SK-N-SH treated with all-trans-retinoic acid at 6 μM for 48 hours (cell line): ENCODE data around the gene GPBAR1.

Experiments
- ATAC-seq: fragments of 200-7000 bp; cut with Tn5 transposase; 3 replicates; pipeline ENCODE4 v1.9.1; 2020; ENCODE audit warnings: mild to moderate bottlenecking, moderate library complexity
- ARNTL ChIP-seq: fragments of 450-650 bp; formaldehyde crosslinking; IDR thresholded peaks from 2 replicates; pipeline ENCODE4 v1.5.0; 2020; ENCODE audit warnings: low read depth, mild to moderate bottlenecking, moderate library complexity, borderline replicate concordance
- BACH2 ChIP-seq: fragments of 250-450 bp; sonication (Bioruptor Pico); IDR thresholded peaks from 2 replicates; pipeline ENCODE4 v1.9.0; 2021; ENCODE audit warnings: mild to moderate bottlenecking, borderline replicate concordance
- CREB5 ChIP-seq: fragments of 250-450 bp; sonication (Bioruptor Pico); IDR thresholded peaks from 2 replicates; pipeline ENCODE4 v1.5.1; 2020; ENCODE audit warnings: low read depth, mild to moderate bottlenecking, moderate library complexity
- CSDC2 ChIP-seq: fragments of 250-450 bp; sonication (Bioruptor Pico); IDR thresholded peaks from 2 replicates; pipeline ENCODE4 v1.5.0; 2020; ENCODE audit warnings: mild to moderate bottlenecking, moderate library complexity
- CSRNP3 ChIP-seq: fragments of 250-450 bp; sonication (Bioruptor Pico); IDR thresholded peaks from 2 replicates; pipeline ENCODE4 v1.5.1; 2021; ENCODE audit warnings: mild to moderate bottlenecking, moderate library complexity
- ESRRG ChIP-seq: fragments of 250-450 bp; sonication (Bioruptor Pico); IDR thresholded peaks from 2 replicates; pipeline ENCODE4 v1.6.1; 2021; ENCODE audit warnings: mild to moderate bottlenecking
- ISL1 ChIP-seq: fragments of 250-450 bp; sonication (Bioruptor Pico); IDR thresholded peaks from 2 replicates; pipeline ENCODE4 v2.1.2; 2022; ENCODE audit warnings: mild to moderate bottlenecking, moderate library complexity
- OSR1 ChIP-seq: fragments of 250-450 bp; sonication (Bioruptor Pico); IDR thresholded peaks from 2 replicates; pipeline ENCODE4 v1.8.0; 2022; ENCODE audit warnings: moderate library complexity, mild to moderate bottlenecking, inconsistent platforms
- PATZ1 ChIP-seq: fragments of 250-450 bp; sonication (Bioruptor Pico); IDR thresholded peaks from 2 replicates; pipeline ENCODE4 v1.8.0; 2020; ENCODE audit warnings: mild to moderate bottlenecking, moderate library complexity, borderline replicate concordance
- POU6F1 ChIP-seq: fragments of 250-450 bp; sonication (Bioruptor Pico); IDR thresholded peaks from 2 replicates; pipeline ENCODE4 v1.8.0; 2021; ENCODE audit warnings: low read depth, mild to moderate bottlenecking, moderate library complexity, borderline replicate concordance
- PPARA ChIP-seq: fragments of 250-450 bp; sonication (Bioruptor Pico); IDR thresholded peaks from 2 replicates; pipeline ENCODE4 v1.5.0; 2020; ENCODE audit warnings: mild to moderate bottlenecking, borderline replicate concordance
- RARB ChIP-seq: fragments of 250-450 bp; sonication (Bioruptor Pico); IDR thresholded peaks from 2 replicates; pipeline ENCODE4 v1.8.0; 2021; ENCODE audit warnings: mild to moderate bottlenecking, moderate library complexity
- SNAI2 ChIP-seq: fragments of 250-450 bp; sonication (Bioruptor Pico); IDR thresholded peaks from 2 replicates; pipeline ENCODE4 v1.5.0; 2020; ENCODE audit warnings: mild to moderate bottlenecking, moderate library complexity
- TCF4 ChIP-seq: fragments of 250-450 bp; sonication (Bioruptor Pico); IDR thresholded peaks from 2 replicates; pipeline ENCODE4 v1.8.0; 2021; ENCODE audit warnings: mild to moderate bottlenecking, moderate library complexity, borderline replicate concordance
- TOX ChIP-seq: fragments of 250-450 bp; sonication (Bioruptor Pico); IDR thresholded peaks from 2 replicates; pipeline ENCODE4 v1.8.0; 2021; ENCODE audit warnings: mild to moderate bottlenecking, moderate library complexity, borderline replicate concordance
- TSHZ2 ChIP-seq: fragments of 250-450 bp; sonication (Bioruptor Pico); IDR thresholded peaks from 2 replicates; pipeline ENCODE4 v1.5.0; 2020; ENCODE audit warnings: mild to moderate bottlenecking, moderate library complexity
- ZC3H10 ChIP-seq: fragments of 250-450 bp; sonication (Bioruptor Pico); IDR thresholded peaks from 2 replicates; pipeline ENCODE4 v1.5.1; 2021; ENCODE audit warnings: mild to moderate bottlenecking, moderate library complexity
- ZFP30 ChIP-seq: fragments of 450-650 bp; formaldehyde crosslinking; IDR thresholded peaks from 2 replicates; pipeline ENCODE4 v1.5.0; 2022; ENCODE audit warnings: mild to moderate bottlenecking, moderate library complexity
- ZNF565 ChIP-seq: fragments of 450-650 bp; formaldehyde crosslinking; conservative IDR thresholded peaks from 2 replicates; pipeline ENCODE4 v1.5.0; 2020; ENCODE audit warnings: low read depth, mild to moderate bottlenecking, moderate library complexity
- ZNF70 ChIP-seq: fragments of 450-650 bp; formaldehyde crosslinking; IDR thresholded peaks from 2 replicates; pipeline ENCODE4 v1.5.0; 2020; ENCODE audit warnings: mild to moderate bottlenecking, moderate library complexity

GPBAR1 gene

GRCh38 chr2:218278531-218279360 lies 17.9 kb downstream of the GPBAR1 start:
- ATAC-seq: no peak
- TF ChIP-seq TCF4 (CRISPR knock-in tag) (no peak), OSR1 (no peak), ZC3H10 (CRISPR knock-in tag) (no peak), ISL1 (CRISPR knock-in tag) (no peak), RARB (CRISPR knock-in tag) (no peak), ZNF565 (no peak), CREB5 (CRISPR knock-in tag) (no peak), ESRRG (CRISPR knock-in tag) (no peak), TSHZ2 (no peak), CSDC2 (CRISPR knock-in tag) (no peak), TOX (CRISPR knock-in tag) (no peak), SNAI2 (CRISPR knock-in tag) (no peak), ZNF70 (CRISPR knock-in tag) (no peak)

GRCh38 chr2:218280260-218280870 lies 19.6 kb downstream of the GPBAR1 start:
- no peak for ATAC-seq
- TF ChIP-seq CSDC2 (CRISPR knock-in tag): no peak
- no peak for TF ChIP-seq CSRNP3 (CRISPR knock-in tag)
- no peak for TF ChIP-seq ZC3H10 (CRISPR knock-in tag)
- no peak for TF ChIP-seq ISL1 (CRISPR knock-in tag)
- no peak for TF ChIP-seq OSR1
- no peak for TF ChIP-seq PPARA (CRISPR knock-in tag)
- no peak for TF ChIP-seq BACH2 (CRISPR knock-in tag)
- no peak for TF ChIP-seq SNAI2 (CRISPR knock-in tag)

- ATAC-seq: no peak
- no peak for TF ChIP-seq ZFP30 (CRISPR knock-in tag)
- TF ChIP-seq SNAI2 (CRISPR knock-in tag): no peak
- TF ChIP-seq TSHZ2: no peak
- TF ChIP-seq ZNF70 (CRISPR knock-in tag): no peak
- TF ChIP-seq PATZ1 (CRISPR knock-in tag): no peak
- TF ChIP-seq TCF4 (CRISPR knock-in tag): no peak
- TF ChIP-seq POU6F1 (CRISPR knock-in tag): no peak
- no peak for TF ChIP-seq ESRRG (CRISPR knock-in tag)
- no peak for TF ChIP-seq PPARA (CRISPR knock-in tag)
- no peak for TF ChIP-seq CSRNP3 (CRISPR knock-in tag)
- TF ChIP-seq ARNTL (CRISPR knock-in tag): no peak
- no peak for TF ChIP-seq CSDC2 (CRISPR knock-in tag)
- TF ChIP-seq, all 23 proteins: peak for 0
Measured at GRCh38 chr2:218281449-218281848, 20.6 kb downstream of the GPBAR1 start.
